Colon (tissue), 2 donors: ENCODE measurements around the gene MORF4L2.
"Not testable (repeated sequence)": the region's sequence is repeated elsewhere in the genome, so short reads cannot be mapped to it uniquely, and the experiment has no call there.

ENCODE experiments used
- FAIRE-seq: peaks from 2 replicates; lab custom pipeline; 2012; peaks lifted over from hg19 to GRCh38; lab: Jason Lieb, UNC
- donor health status: control.
- donor health status: control.

MORF4L2 gene

GRCh38 chrX:103678199-103678993 is 8.1 kb downstream of the MORF4L2 start:
- FAIRE-seq = no peak

DNA sequence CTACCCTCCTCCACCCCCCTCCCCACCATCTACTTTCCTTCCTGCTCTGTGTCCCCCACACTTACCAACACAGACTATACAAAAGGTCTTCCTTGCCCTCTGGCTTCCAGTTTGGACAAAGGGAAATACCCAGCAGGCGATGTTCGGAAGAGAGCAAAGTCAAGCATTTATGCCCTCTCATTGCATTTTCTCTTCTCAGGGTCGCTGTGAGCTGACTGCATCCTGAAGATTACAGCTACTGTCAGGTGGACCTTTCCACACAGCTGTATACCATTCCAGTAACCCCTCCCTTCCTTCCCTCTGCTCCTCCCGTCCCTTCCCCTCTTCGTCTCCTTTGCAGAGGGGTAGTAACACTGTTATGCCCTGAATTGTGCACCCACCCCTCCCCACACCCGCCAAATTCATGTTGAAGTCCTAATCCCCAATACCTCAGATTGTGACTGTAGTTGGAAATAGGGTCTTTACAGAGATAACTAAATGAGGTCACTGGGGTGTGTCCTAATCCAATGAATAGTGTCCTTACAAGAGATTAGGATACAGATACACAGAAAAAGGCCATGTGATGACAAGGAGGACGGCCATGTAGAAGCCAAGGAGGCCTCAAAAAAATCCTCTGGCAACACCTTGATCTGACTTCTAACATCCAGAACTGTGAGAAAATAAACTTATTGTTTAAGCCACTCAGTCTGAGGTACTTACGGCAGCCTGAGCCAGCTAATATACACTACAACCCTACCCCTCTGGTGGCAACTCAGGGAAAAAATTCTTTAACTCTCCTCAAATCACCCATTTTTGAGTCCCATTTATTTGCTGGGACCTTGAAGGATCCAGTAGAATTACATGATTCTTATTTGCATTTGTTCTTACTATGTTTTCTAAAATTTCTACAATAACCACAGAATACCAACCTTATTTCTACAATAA is 11.7 kb downstream of the MORF4L2 start:
- no peak for FAIRE-seq

DNA sequence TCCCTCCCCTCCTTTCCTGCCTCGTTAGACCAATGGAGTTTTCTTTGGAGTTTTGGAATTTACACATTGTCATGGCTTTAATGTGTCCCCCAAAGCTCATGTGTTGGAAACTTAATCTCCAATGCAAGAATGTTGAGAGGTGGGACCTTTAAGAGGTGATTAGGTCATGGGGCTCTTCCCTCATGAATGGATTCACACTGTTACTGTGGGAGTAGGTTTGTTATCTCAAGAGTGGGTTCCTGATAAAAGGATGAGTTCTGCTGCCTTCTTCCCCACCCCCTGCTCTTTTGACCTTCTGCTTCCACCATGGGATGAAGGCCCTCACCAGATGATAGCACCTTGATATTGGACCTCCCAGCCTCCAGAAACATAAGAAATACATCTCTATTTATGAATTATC is 16.8 kb downstream of the MORF4L2 start:
- no peak for FAIRE-seq

DNA sequence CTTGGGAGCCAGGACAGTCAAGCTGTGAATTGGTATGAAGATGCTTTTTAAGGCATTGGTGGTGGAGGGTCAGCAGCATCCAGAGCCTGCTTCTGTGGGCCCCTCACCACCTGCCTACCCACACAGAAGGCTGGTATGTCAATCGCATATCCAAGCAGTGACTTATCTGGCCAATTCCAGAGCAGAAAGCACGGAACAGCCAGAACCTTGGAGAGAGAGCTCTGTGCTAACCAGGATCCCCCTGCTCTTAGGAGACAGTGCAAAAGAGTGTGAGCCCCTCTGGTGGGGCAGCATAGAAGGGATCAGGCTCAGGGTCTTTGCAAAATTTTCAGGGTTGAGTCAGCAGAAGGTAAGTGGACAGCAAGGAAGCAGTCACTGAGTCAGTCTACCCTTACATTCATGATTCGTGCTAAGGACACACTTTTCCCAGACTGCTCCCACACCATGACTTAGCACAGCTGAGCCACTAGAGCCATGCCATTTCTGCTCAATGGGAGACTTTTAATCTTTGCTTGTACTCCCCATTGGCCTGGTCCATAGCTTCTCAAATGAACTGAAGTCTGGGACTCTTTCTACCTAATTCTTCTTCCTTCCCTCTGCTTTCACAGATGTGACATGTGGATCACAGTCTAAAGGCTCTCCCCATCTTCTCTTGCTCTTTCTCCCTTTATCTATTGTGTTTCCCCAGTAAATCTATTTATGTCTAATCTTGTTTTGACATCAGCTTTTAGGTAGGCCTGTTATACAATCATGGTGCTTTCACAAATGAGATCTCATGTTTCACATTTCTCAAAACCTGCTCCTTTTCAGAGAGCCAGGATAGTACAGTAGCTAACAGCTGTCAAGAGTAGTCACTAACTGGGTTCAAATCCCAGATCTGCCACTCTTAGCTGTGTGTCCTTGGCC is 20.0 kb downstream of the MORF4L2 start:
- no peak for FAIRE-seq

DNA sequence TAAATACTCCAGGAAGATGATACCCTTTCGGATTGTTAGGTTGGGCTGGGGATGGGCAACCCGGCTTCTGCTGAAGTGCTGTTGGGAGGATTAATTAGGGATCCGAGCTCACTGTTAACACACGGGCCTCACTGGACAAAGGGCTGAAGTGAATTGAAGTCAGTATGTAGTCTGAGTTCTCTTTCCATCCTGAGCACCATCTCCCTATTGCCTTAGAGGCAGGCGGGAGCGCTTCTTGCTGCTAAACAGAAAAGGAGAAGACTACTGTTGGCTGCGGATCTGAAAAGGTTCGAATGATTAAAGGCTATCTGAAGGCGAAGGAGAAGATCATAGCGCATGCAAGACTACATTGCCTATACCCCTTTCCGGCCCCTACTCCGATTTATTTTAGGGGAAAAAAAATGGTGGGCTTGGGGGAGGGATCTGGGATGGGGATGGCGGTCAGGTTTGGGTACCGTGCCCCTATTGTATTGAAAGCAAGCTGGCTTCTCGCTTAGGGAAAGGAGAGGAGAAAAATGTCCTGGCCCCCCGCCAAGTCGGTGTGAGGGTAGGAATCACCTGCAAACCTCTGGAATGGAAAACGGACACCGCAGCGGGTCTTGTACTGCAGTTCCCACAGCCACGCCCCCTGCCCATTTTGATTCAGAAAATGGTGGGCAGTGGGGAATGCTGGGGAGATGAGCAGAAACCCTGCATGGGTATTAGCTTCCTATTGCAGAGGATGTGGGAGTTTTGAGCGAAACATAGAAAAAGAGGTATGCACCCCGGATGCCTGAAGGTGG is 22.3 kb downstream of the MORF4L2 start:
- FAIRE-seq = no peak

- not testable (repeated sequence) for FAIRE-seq
Observed at GRCh38 chrX:103659460-103659859, 27.0 kb downstream of the MORF4L2 start.

DNA sequence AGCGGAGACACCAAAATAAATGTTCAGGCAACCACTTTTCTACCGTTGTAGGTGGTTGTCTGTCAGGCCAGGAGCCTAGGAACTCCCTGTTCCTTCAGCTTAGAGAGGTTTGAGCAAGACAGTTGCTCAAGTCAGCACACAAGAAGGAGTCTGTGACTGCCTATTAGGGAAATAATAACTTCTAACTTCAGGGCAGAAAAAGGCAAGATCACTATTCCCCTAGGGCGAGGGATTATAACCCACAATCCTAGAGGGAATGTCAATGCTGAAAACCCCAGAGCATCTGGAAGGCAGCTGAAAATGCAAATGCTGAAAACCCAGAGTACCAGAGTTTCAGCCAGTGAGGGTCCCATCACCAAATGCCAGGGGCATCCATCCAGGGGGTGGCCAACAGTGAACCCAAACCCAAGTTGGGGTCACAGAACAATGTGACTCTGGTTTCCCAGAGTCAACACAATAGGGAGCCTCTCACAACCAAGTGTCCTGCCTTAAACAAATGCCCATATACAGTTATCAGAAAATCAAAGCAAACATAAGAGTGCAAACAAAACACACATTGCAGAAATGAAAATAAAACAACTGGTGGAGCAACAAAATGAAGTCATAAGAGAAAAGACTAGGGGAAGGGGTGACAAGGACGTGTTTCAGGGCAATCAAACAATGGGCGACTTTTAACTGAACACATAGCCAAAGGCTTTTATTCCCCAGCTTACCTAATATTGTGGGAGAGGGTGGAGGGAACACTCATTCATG is 27.6 kb downstream of the MORF4L2 start:
- FAIRE-seq = no peak

DNA sequence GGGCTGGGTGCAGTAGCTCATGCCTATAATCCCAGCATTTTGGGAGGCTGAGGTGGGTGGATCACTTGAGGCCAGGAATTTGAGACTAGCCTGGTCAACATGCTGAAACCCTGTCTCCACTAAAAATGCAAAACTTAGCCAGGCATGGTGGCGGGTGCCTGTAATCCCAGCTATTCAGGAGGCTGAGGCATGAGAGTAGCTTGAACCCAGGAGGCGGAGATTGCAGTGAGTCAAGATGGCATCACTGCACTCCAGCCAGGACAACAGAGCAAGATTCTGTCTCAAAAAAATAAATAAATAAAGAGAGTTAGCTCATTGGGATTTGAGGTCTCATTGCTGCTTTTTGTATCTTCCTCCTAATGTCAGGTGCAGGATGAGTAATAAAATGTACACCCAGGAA is 29.4 kb downstream of the MORF4L2 start:
- FAIRE-seq = not testable (repeated sequence)

DNA sequence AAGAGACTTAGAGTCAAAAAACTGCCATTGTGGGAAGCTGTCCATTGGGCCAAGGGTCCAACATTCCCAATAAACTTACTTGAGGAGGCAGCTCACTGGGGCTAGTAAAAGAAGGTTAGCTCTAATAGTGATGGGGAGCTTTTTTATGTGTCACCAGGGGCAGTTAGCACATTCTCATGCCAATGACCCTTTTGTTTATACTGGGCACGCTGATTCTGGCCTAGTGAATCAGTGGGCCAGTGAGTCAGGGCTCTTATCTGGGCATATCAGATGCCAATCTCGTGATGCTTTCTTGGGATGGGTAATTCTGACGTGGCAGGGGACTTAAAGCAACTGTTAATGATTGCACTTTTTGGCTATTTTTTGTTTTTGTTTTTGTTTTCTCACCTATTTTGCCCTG is 29.9 kb downstream of the MORF4L2 start:
- no peak for FAIRE-seq

GRCh38 chrX:103655230-103656000 is 31.1 kb downstream of the MORF4L2 start:
- FAIRE-seq = not testable (repeated sequence)

- FAIRE-seq = no peak
Observed at GRCh38 chrX:103651151-103651773, 35.2 kb downstream of the MORF4L2 start.

DNA sequence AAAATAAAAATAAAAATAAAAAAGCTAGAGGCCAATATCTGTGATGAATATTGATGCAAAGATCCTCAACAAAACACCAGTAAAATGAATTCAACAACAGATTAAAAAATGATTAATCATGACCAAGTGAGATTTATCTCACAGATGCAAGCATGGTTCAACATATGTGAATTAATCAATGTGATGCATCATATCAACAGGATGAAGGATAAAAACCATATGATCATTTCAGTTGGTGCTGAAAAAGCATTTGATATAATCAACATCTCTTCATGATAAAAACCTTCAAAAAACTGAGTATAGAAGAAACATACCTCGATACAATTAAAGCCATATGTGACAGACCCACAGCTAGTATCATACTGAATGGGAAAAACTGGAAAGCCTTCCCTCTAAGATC is 38.9 kb downstream of the MORF4L2 start:
- peak; percentile 61 for FAIRE-seq

- FAIRE-seq = no peak
Observed at GRCh38 chrX:103644125-103644524, 42.4 kb downstream of the MORF4L2 start.

DNA sequence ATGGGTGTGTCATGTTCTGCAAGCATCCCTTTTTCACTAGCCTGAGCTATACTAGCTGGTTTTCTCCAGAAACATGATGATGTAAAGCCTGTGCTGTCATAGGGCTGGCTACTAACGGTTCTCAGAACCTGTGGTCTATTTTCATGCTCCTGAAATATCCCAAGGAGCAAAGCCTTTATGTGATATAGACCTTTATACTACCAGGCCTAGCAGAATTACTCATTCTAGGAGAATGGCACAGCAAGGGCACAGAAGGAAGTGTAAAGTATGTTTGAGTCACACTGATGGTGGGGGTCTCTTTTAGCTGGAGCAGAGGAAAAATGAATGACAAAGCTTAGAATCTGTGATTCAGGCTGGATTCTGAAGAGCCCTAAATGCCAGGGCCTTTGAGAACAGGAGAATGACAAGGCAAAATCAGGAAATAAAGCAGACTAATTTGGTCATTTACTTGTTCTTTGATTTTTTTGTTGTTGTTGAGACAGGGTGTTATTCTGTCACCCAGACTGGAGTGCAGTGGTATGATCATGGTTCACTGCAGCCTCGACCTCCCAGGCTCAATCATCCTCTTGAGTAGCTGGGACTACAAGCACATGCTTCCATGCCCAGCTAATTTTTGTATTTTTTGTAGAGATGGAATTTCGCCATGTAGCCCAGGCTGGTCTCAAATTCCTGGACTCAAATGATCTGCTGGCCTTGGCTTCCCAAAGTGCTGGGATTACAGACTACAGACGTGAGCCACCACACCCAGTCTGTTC is 45.9 kb downstream of the MORF4L2 start:
- FAIRE-seq = no peak

GRCh38 chrX:103638479-103639346 is 47.8 kb downstream of the MORF4L2 start:
- not testable (repeated sequence) for FAIRE-seq

DNA sequence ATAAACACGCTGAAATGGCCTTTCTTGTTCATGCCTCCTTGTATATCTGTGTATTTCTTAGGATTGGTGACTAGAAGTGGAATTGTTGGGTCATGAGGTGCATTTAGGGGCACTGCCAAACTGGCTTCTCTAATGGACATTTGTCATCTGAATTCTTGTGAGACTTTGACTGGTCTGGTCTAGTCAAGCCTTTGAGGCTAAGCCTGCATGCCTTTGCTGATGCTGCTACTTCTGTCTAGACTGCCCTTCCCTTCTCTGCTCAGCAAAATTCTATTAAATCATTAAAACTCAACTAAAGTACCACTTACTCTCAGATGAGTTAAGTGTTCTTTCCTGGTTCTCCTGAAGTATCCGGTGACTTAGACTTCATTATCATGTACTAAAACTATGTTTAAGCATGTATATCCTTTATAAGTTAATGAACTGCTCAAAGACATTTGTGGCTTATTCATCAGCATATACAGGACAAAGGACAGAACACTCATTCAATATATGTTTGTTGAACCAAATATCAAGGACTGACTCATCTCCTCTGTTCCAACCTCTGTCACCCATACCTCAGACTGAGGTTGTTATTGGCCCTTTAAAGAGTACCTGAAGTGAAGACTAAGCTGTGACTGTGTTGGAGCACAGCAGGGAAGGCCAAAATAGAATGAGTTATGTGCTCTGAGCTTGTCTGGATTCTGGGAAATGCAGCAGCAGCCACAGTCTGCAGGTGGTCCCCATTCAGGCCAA is 48.7 kb downstream of the MORF4L2 start:
- no peak for FAIRE-seq

GRCh38 chrX:103635436-103635835 is 51.1 kb downstream of the MORF4L2 start:
- FAIRE-seq = no peak
